Activated CD4-positive, alpha-beta T cell treated with anti-CD3 and anti-CD28 coated beads, Interleukin-2, amount 10 ng/mL, durations not matched to agents 7 days and 5 days (primary cell): ENCODE data around the gene MAN1A2. TPM values are rescaled to one million over a fixed set of nuclear protein-coding genes. Genes with fewer than 3 reads are reported as not detected.

Source experiments
- CTCF ChIA-PET: fragments of 350-600 bp; sonication (Branson Sonifier 250); formaldehyde crosslinking; loops from one replicate; lab custom pipeline; 2021; ENCODE audit warnings: antibody characterized with exemption; lab: Charles Lee
- POLR2A ChIA-PET: fragments of 350-600 bp; sonication (Branson Sonifier 250); formaldehyde crosslinking; loops from one replicate; lab custom pipeline; 2021; ENCODE audit warnings: antibody characterized with exemption; lab: Charles Lee
- DNase-seq: peaks from one replicate; pipeline ENCODE4 v3.0.0-alpha.2; 2020
- H3K27ac Mint-ChIP-seq: one replicate; pipeline ENCODE4 v1.8.0; 2021; ENCODE audit warnings: mild to moderate bottlenecking, moderate library complexity, mixed read lengths
- H3K27me3 Mint-ChIP-seq: one replicate; pipeline ENCODE4 v1.8.0; 2021; ENCODE audit warnings: mixed read lengths
- H3K36me3 Mint-ChIP-seq: one replicate; pipeline ENCODE4 v1.8.0; 2021; ENCODE audit warnings: low read depth, mixed read lengths
- H3K4me1 Mint-ChIP-seq: one replicate; pipeline ENCODE4 v1.8.0; 2021; ENCODE audit warnings: mixed read lengths
- H3K4me3 Mint-ChIP-seq: one replicate; pipeline ENCODE4 v1.8.0; 2021; ENCODE audit warnings: mild to moderate bottlenecking, moderate library complexity, mixed read lengths
- H3K9me3 Mint-ChIP-seq: one replicate; pipeline ENCODE4 v1.8.0; 2021; ENCODE audit warnings: mixed read lengths
- total RNA-seq, 2 experiments: library from RNA; stranded (reverse); gene quantifications; one replicate each; pipeline ENCODE4 v1.2.3, GENCODE V29; 2021

MAN1A2 gene
- total RNA-seq, 2 experiments from 2014 or later = 35.0 to 38.8 TPM

GRCh38 chr1:117366177-117367045 lies 838 bp upstream of the MAN1A2 start:
- Mint-ChIP-seq H3K4me3 (peak overlapping the region; percentile 83), H3K36me3 (peaks cover 4% of the 10 kb centered on the region), H3K4me1 (peaks cover 40% of the 10 kb centered on the region), H3K27me3 (no peaks in the 10 kb centered on the region), H3K27ac (peak overlapping the region; percentile 94), H3K9me3 (no peaks in the 10 kb centered on the region)
- ChIA-PET CTCF (interaction anchor here (0.6 to 1.0 kb wide), 2 partner anchors 17 to 40 kb away, joined by 3 read pairs; no protein-coding TSS in a partner anchor), POLR2A (interaction anchor here (0.5 to 0.6 kb wide), 2 partner anchors 29 to 88 kb away, joined by 3 read pairs; no protein-coding TSS in a partner anchor)
- DNase-seq = peak; percentile 76

GRCh38 chr1:117368116-117369108 lies 1.2 kb downstream of the MAN1A2 start:
- ChIA-PET CTCF (interaction anchor here (1.9 kb wide), 1 partner anchor 28 kb away, joined by 5 read pairs; no protein-coding TSS in a partner anchor), POLR2A (interaction anchor here (0.6 kb wide), 1 partner anchor 64 kb away, joined by 3 read pairs; no protein-coding TSS in a partner anchor)
- H3K4me1 Mint-ChIP-seq = peaks cover 50% of the 10 kb centered on the region
- H3K27ac Mint-ChIP-seq = peak overlapping the region; percentile 84
- H3K36me3 Mint-ChIP-seq = peaks cover 2% of the 10 kb centered on the region
- no peak for DNase-seq
- H3K4me3 Mint-ChIP-seq = peak overlapping the region; percentile 79
- H3K27me3 Mint-ChIP-seq = no peaks in the 10 kb centered on the region
- peaks cover 3% of the 10 kb centered on the region for H3K9me3 Mint-ChIP-seq

GRCh38 chr1:117370071-117370470 lies 2.8 kb downstream of the MAN1A2 start:
- Mint-ChIP-seq H3K9me3 (peaks cover 3% of the 10 kb centered on the region), H3K4me3 (peak overlapping the region; percentile 79), H3K4me1 (peaks cover 51% of the 10 kb centered on the region), H3K36me3 (peaks cover 6% of the 10 kb centered on the region), H3K27ac (no peak overlapping the region), H3K27me3 (no peaks in the 10 kb centered on the region)
- no peak for DNase-seq
- ChIA-PET CTCF (interaction anchor here (1.9 kb wide), 1 partner anchor 30 kb away, joined by 5 read pairs; no protein-coding TSS in a partner anchor), POLR2A (no interaction called here)

- no peak overlapping the region for H3K27ac Mint-ChIP-seq
- no peaks in the 10 kb centered on the region for H3K27me3 Mint-ChIP-seq
- H3K4me1 Mint-ChIP-seq = peaks cover 49% of the 10 kb centered on the region
- peaks cover 3% of the 10 kb centered on the region for H3K9me3 Mint-ChIP-seq
- H3K4me3 Mint-ChIP-seq = peak overlapping the region; percentile 79
- H3K36me3 Mint-ChIP-seq = peaks cover 7% of the 10 kb centered on the region
- CTCF ChIA-PET = no interaction called here
- POLR2A ChIA-PET = no interaction called here
- DNase-seq = no peak
Observed at GRCh38 chr1:117370509-117370908, 3.3 kb downstream of the MAN1A2 start.

- peaks cover 13% of the 10 kb centered on the region for H3K36me3 Mint-ChIP-seq
- peak overlapping the region; percentile 28 for H3K4me3 Mint-ChIP-seq
- ChIA-PET CTCF (no interaction called here), POLR2A (no interaction called here)
- H3K27ac Mint-ChIP-seq = no peak overlapping the region
- peaks cover 3% of the 10 kb centered on the region for H3K9me3 Mint-ChIP-seq
- no peak for DNase-seq
- H3K27me3 Mint-ChIP-seq = no peaks in the 10 kb centered on the region
- peaks cover 45% of the 10 kb centered on the region for H3K4me1 Mint-ChIP-seq
Observed at GRCh38 chr1:117371441-117372151, 4.3 kb downstream of the MAN1A2 start.

- peaks cover 45% of the 10 kb centered on the region for H3K4me1 Mint-ChIP-seq
- CTCF ChIA-PET = interaction anchor here (0.6 kb wide), 1 partner anchor 42 kb away, joined by 4 read pairs; no protein-coding TSS in a partner anchor
- no peak overlapping the region for H3K27ac Mint-ChIP-seq
- no peak for DNase-seq
- H3K27me3 Mint-ChIP-seq = no peaks in the 10 kb centered on the region
- peaks cover 3% of the 10 kb centered on the region for H3K9me3 Mint-ChIP-seq
- peaks cover 14% of the 10 kb centered on the region for H3K36me3 Mint-ChIP-seq
- POLR2A ChIA-PET = no interaction called here
- no peak overlapping the region for H3K4me3 Mint-ChIP-seq
Observed at GRCh38 chr1:117372863-117373412, 5.7 kb downstream of the MAN1A2 start.

- peaks cover 14% of the 10 kb centered on the region for H3K36me3 Mint-ChIP-seq
- no peak overlapping the region for H3K27ac Mint-ChIP-seq
- H3K4me3 Mint-ChIP-seq = no peak overlapping the region
- no peak for DNase-seq
- H3K9me3 Mint-ChIP-seq = peaks cover 3% of the 10 kb centered on the region
- peaks cover 41% of the 10 kb centered on the region for H3K4me1 Mint-ChIP-seq
- ChIA-PET CTCF (no interaction called here), POLR2A (no interaction called here)
- no peaks in the 10 kb centered on the region for H3K27me3 Mint-ChIP-seq
Observed at GRCh38 chr1:117373932-117374331, 6.7 kb downstream of the MAN1A2 start.

- Mint-ChIP-seq H3K4me1 (peaks cover 32% of the 10 kb centered on the region), H3K9me3 (peaks cover 9% of the 10 kb centered on the region), H3K27me3 (no peaks in the 10 kb centered on the region), H3K4me3 (no peak overlapping the region), H3K27ac (no peak overlapping the region), H3K36me3 (peaks cover 14% of the 10 kb centered on the region)
- no peak for DNase-seq
- ChIA-PET POLR2A (no interaction called here), CTCF (no interaction called here)
Observed at GRCh38 chr1:117375327-117375726, 8.1 kb downstream of the MAN1A2 start.

- H3K36me3 Mint-ChIP-seq = peaks cover 19% of the 10 kb centered on the region
- peaks cover 24% of the 10 kb centered on the region for H3K4me1 Mint-ChIP-seq
- peaks cover 23% of the 10 kb centered on the region for H3K9me3 Mint-ChIP-seq
- POLR2A ChIA-PET = no interaction called here
- CTCF ChIA-PET = interaction anchor here (0.6 to 1.5 kb wide), 2 partner anchors 11 to 1533 kb away, joined by 3 read pairs; no protein-coding TSS in a partner anchor
- H3K4me3 Mint-ChIP-seq = no peak overlapping the region
- DNase-seq = no peak
- no peaks in the 10 kb centered on the region for H3K27me3 Mint-ChIP-seq
- H3K27ac Mint-ChIP-seq = no peak overlapping the region
Observed at GRCh38 chr1:117387060-117387633, 19.9 kb downstream of the MAN1A2 start.

GRCh38 chr1:117388328-117388727 lies 21.1 kb downstream of the MAN1A2 start:
- no peaks in the 10 kb centered on the region for H3K27me3 Mint-ChIP-seq
- no peak for DNase-seq
- H3K36me3 Mint-ChIP-seq = peaks cover 15% of the 10 kb centered on the region
- H3K4me1 Mint-ChIP-seq = peaks cover 27% of the 10 kb centered on the region
- H3K27ac Mint-ChIP-seq = no peak overlapping the region
- no peak overlapping the region for H3K4me3 Mint-ChIP-seq
- POLR2A ChIA-PET = no interaction called here
- peaks cover 17% of the 10 kb centered on the region for H3K9me3 Mint-ChIP-seq
- CTCF ChIA-PET = interaction anchor here (0.6 kb wide), 1 partner anchor 135 kb away, joined by 3 read pairs; no protein-coding TSS in a partner anchor

- POLR2A ChIA-PET = no interaction called here
- H3K4me1 Mint-ChIP-seq = peaks cover 28% of the 10 kb centered on the region
- no peak for DNase-seq
Observed at GRCh38 chr1:117389284-117389683, 22.0 kb downstream of the MAN1A2 start.

More at GRCh38 chr1:117389284-117389683, 22.0 kb downstream of the MAN1A2 start:
- Mint-ChIP-seq H3K27me3 (no peaks in the 10 kb centered on the region), H3K27ac (no peak overlapping the region), H3K36me3 (peaks cover 8% of the 10 kb centered on the region), H3K9me3 (peaks cover 9% of the 10 kb centered on the region), H3K4me3 (no peak overlapping the region)
- CTCF ChIA-PET = no interaction called here
